ENCODE measurements around the gene PDE4D.
"Not testable (repeated sequence)": the region's sequence is repeated elsewhere in the genome, so short reads cannot be mapped to it uniquely, and the experiment has no call there.

PDE4D gene

DNA sequence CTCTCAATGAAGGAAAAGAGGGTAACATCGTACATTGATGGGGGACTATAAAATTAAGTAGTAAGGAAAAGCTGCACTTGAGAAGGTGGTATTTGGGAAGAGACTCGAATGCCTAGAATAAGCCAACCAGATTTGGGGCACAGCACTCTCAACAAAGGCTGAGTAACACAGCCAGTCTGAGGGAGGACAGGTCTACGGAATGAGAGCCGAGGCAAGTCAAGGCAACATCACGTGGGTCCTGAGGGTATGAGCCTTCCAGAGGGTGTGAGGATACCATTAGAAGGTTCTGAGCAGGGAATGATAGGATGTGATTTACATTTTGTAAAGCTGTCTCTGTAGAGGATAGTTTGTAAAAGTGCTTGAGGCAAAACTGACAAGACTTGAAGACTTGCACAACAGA is 876.6 kb downstream of the PDE4D start:
- DNase-seq: no peak

- DNase-seq: no peak
Measured at GRCh38 chr5:59008816-59009473, 884.6 kb downstream of the PDE4D start.

DNA sequence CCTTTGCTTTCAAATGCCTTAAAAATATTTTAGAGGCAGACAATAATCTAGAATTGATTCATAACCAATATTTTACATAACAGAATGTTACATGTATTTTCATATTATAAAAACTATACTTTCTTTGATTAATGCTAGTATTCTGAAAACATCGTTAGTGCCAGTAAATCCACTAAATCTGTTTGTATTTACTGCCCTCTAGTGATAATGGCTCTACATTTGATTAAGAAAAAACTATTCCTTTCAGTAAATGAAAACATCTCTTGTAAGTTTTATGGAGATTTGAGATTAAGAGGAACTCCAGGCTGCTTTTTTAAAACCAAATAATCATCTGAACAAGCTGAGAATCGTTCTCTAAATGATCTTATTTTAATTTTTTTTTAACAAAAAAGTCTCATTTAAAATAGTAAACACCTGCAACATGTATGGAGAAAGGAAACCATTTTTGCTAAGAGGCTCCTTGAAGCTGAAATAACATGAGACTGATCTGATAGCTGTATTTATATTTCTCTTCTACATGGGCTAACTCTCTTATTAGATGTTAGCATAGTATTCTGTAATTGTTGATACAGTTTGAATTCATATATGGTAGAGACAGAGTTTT is 886.0 kb downstream of the PDE4D start:
- DNase-seq: no peak

- no peak for DNase-seq
Measured at GRCh38 chr5:59005934-59006701, 887.4 kb downstream of the PDE4D start.

- DNase-seq: no peak
Measured at GRCh38 chr5:59003641-59004040, 889.9 kb downstream of the PDE4D start.

- no peak for DNase-seq
Measured at GRCh38 chr5:59003124-59003523, 890.4 kb downstream of the PDE4D start.

DNA sequence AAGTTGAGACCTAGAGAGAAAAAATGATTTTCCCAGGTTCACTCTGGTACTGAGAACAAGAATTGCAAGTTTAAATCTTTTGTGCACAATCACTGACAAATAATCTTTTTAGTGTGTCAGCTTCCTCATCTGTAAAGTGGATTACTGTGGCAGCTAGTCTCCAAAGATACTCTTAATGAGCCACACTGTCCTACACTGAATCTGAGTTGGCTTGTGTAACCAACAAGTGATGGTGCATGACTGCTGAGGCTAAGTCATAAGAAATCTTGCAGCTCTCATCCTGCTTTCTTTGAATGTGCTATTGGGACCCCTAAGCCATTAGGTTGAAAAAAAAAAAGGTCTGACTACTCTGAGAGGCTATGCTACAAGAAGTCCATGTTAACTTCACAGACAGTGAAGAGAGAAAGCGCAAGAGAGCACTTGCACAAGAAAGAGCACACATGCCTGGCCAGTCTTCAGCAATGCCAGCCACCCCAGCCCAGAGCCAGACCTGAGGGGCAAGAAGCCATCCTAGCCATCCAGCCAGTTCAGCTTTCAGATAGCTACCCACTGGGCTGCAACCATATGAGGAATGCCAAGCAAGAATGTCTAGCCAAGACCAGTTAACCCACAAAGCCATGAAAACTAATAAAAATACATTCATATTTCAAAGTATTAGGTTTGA is 891.2 kb downstream of the PDE4D start:
- no peak for DNase-seq

DNA sequence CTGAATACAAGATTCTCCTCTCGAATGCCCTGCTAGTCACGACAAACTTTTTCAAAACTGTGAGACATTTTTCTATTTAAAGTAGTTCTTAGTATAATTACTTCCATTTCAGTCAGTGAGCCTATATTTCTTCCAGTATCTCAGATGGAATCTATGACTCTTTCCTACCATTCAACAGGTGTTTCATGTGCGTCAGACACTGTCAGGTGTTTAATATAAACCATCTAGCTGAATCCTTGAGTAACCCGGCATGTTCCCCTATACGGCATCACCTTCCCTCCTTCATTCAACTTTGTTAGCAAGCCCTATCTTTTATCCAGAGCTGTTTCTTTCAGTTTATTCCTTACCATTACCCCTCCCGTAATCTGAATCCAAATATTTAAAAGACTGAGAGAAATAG is 891.8 kb downstream of the PDE4D start:
- no peak for DNase-seq

DNA sequence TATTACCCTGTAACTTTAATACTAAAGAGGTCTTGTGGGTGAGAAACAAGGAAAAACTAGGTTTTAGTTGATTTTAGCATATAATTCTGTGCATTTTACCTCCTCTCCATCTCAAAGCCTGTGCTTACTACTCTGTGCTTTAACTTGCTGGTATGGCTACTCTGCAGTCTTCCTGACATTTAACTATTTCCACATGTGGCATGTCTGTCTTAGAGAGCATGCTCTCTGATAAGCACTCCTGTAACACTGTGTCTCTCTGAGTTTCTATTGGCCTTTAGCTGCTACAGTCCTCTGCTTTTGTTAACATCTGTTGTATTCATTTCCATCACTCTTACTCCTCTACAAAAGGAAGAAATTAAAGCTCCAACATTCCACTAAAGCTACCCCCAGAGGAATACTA is 892.4 kb downstream of the PDE4D start:
- DNase-seq: no peak

- DNase-seq: no peak
Measured at GRCh38 chr5:59000211-59000610, 893.3 kb downstream of the PDE4D start.

DNA sequence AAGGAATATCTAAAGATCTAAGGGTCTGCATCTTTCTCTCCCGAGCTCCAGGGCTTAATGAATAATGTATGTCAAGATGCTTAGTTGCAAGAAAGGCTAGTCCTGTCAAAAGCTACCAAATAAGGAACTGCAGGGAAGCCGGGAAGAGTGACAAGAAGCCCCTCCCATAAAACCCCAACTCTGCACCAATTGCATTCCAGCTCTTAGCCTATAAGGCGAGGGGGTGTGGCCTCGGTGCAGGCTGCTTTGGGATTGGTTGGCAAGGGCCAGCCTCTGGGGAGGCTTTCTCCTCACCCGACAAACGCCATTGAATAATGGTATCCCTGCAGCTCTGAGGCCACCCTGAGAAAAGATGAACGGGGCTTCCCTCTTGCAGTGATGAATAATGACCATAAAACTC is 893.7 kb downstream of the PDE4D start:
- DNase-seq: no peak

DNA sequence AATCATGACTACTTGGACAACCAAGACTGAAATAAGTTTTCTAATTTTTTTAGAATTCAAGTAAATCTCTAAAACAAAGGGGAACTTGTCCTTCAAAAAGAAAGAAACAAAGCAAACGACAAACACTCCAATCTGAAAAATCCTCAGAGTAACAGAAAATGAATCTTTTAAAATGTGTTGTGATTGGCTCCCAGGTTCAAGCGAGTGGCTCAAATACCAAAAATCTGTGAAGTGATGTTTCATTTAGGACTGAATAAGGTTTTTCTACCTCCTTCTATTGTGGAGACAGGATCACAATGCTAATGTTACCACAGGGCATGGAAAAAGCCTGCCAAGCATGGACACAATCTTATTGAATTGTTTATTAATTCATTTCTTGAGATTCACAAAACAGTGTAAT is 895.0 kb downstream of the PDE4D start:
- no peak for DNase-seq

- DNase-seq: not testable (repeated sequence)
Measured at GRCh38 chr5:58995779-58996178, 897.7 kb downstream of the PDE4D start.

DNA sequence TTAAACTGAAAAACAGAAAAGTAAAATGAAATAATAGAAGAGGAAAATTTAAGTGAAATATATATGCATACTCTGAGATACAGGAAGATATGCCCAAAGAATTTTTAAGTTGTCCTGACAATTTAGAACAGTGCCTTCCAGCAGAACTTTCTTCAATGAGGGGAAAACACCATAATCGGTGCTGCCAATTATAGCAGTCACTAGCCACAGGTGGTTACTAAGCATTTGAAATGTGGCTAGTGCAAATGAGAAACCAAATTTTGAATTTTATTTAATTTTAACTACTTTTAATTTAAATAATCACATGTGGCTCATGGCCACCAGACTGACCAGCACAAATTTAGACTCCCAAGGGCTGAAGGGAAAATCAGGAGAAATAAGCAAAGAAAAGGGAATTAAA is 900.1 kb downstream of the PDE4D start:
- no peak for DNase-seq

DNA sequence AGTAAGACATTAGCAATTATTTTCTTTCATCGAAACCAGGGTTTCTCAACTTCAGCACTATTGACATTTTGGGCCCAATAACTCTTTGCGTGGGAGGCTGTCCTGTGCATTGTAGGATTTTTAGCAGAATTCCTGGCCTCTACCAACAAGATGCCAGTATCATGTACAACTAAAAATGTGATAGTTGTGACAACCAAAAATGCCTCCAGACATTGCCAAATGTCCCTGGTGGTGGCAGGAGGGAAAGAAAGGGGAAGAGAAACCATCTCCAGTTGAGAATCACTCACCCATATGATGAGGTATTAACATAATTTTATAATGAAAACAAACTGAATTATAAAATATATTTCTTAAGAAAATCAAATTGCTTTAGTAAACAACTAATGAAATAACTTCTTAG is 904.6 kb downstream of the PDE4D start:
- no peak for DNase-seq

DNA sequence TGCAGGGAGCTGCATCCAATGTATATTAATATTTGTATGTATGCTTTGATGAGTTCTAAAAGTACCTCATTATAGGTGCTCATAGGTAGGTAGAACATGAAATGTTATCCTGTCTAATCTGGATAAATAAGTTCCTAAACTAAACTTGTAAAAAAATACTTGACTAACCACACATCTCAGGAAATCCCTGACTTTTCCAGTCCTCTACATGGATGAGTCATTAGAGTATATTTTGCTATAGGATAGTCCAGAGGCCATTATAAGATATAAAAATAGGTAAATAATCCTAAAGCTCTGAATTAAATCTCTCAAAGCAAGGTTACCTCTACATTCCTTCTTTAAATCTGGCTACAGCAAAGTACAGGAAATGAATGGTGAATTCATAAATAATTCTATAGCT is 906.3 kb downstream of the PDE4D start:
- DNase-seq: no peak

DNA sequence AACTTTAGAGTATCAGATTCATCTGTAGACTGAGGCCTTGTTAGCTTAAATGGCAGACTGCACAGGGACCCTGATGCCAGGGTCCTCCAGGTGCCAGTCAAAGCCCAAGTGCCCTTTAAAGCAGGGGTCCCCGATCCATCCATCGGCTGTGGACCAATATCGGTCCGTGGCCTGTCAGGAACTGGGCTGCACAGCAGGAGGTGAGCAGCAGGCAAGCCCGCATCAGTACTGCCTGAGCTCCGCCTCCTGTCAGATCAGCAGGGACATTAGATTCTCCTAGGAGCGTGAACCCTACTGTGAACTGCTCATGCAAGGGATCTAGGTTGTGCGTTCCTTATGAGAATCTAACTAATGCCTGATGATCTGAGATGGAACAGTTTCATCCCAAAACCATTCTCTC is 907.2 kb downstream of the PDE4D start:
- DNase-seq: no peak

DNA sequence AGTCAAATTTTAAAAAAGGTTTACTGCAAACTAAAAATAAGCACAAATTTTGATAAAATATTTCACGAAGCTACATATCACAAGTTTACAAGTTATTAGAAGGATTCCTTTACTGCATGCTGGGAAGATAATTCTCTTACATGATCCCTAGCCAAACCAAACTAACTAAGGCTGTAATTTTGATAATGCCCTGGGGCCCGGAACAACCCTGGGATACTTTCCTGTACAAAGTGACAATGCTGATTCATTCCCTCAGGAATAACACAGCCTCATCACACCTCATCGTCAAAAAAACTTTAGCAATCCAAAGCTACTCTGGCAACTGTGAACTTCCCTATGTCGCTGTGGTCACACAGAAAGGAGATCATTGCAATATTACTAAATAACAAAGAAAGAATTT is 907.8 kb downstream of the PDE4D start:
- DNase-seq: no peak

DNA sequence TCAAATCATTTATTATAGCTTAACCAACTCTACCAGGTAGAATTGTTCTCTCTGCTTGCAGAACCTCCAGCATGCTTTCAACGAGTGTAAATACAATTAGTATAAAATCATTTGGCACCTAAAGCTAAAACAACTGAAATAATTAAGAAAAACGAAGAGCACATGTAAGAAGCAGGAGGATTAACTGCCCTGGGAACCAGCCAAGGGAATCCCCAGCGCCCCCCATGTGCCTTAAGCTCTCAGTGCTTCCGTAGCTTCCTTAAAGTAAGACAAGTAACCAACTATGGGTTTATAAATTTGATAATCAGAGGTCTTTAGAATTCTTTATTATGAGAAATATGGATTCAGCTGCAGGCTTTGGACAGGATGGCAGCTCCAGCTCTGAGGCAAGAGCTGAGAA is 908.2 kb downstream of the PDE4D start:
- DNase-seq: no peak

- no peak for DNase-seq
Measured at GRCh38 chr5:58983526-58984452, 909.7 kb downstream of the PDE4D start.

- no peak for DNase-seq
Measured at GRCh38 chr5:58980890-58981289, 912.6 kb downstream of the PDE4D start.

GRCh38 chr5:58979090-58979489 is 914.4 kb downstream of the PDE4D start:
- DNase-seq: no peak

GRCh38 chr5:58974601-58975000 is 918.9 kb downstream of the PDE4D start:
- DNase-seq: no peak
